GM21515 (cell line): Measurements from ENCODE around the gene FMO1.
"Not testable (repeated sequence)": the region's sequence is repeated elsewhere in the genome, so short reads cannot be mapped to it uniquely, and the experiment has no call there.

Experiments
- ATAC-seq: cut with Tn5 transposase; IDR thresholded peaks from one replicate; pipeline ENCODE4 v1.9.1; 2021; ENCODE audit not compliant: unreplicated experiment

Gene FMO1

GRCh38 chr1:171236231-171236630 lies 12.1 kb upstream of the FMO1 start:
- not testable (repeated sequence) for ATAC-seq

GRCh38 chr1:171243878-171244277 lies 4.4 kb upstream of the FMO1 start:
- no peak for ATAC-seq

GRCh38 chr1:171245458-171246064 lies 2.7 kb upstream of the FMO1 start:
- ATAC-seq, result peak; percentile 89

GRCh38 chr1:171247501-171247900 lies 793 bp upstream of the FMO1 start:
- ATAC-seq, result no peak

GRCh38 chr1:171248841-171249240 lies 547 bp downstream of the FMO1 start:
- no peak for ATAC-seq

- no peak for ATAC-seq
These were observed 2.0 kb downstream of the FMO1 start for GRCh38 chr1:171250263-171250662.

GRCh38 chr1:171251042-171251951 lies 3.0 kb downstream of the FMO1 start:
- peak; percentile 44 for ATAC-seq

- ATAC-seq, result no peak
These were observed 3.6 kb downstream of the FMO1 start for GRCh38 chr1:171251952-171252300.

- peak; percentile 96 for ATAC-seq
These were observed 4.2 kb downstream of the FMO1 start for GRCh38 chr1:171252482-171252881.

- ATAC-seq, result no peak
These were observed 6.6 kb downstream of the FMO1 start for GRCh38 chr1:171254859-171255258.

GRCh38 chr1:171256940-171257606 lies 8.8 kb downstream of the FMO1 start:
- no peak for ATAC-seq

- no peak for ATAC-seq
These were observed 9.3 kb downstream of the FMO1 start for GRCh38 chr1:171257607-171258076.

GRCh38 chr1:171258429-171258828 lies 10.1 kb downstream of the FMO1 start:
- no peak for ATAC-seq

- ATAC-seq, result no peak
These were observed 10.6 kb downstream of the FMO1 start for GRCh38 chr1:171258943-171259342.

- ATAC-seq, result no peak
These were observed 13.0 kb downstream of the FMO1 start for GRCh38 chr1:171261336-171261735.

- no peak for ATAC-seq
These were observed 15.6 kb downstream of the FMO1 start for GRCh38 chr1:171263901-171264300.

GRCh38 chr1:171265686-171266085 lies 17.4 kb downstream of the FMO1 start:
- no peak for ATAC-seq

GRCh38 chr1:171266930-171267329 lies 18.6 kb downstream of the FMO1 start:
- ATAC-seq, result no peak

- ATAC-seq, result no peak
These were observed 19.1 kb downstream of the FMO1 start for GRCh38 chr1:171267391-171267790.

GRCh38 chr1:171270806-171271205 lies 22.5 kb downstream of the FMO1 start:
- no peak for ATAC-seq

GRCh38 chr1:171277534-171277933 lies 29.2 kb downstream of the FMO1 start:
- no peak for ATAC-seq

GRCh38 chr1:171279234-171279633 lies 30.9 kb downstream of the FMO1 start:
- ATAC-seq, result no peak
